Gastrocnemius medialis (tissue), 4 donors: Measurements from ENCODE around the gene GOSR2.

ENCODE experiments used
- CTCF ChIP-seq, 5 experiments: fragments of 450-650 bp in 3 of 5; fragments of 200-600 bp in 2 of 5; sonication (generic) in 2 of 5; IDR thresholded peaks in 4 of 5; conservative IDR thresholded peaks in 1 of 5; 1 replicate in 4 of 5; 2 replicates in 1 of 5; pipeline ENCODE4 v1.5.1; 2016 to 2019; ENCODE audit warnings: antibody characterized with exemption in 5 of 5, mild to moderate bottlenecking in 3 of 5, moderate library complexity in 3 of 5
- POLR2A ChIP-seq, 2 donors: fragments of 450-650 bp; IDR thresholded peaks; one replicate each; pipeline ENCODE4 v1.6.1; 2017; ENCODE audit warnings: antibody characterized with exemption in 2 of 2, mild to moderate bottlenecking in 2 of 2, moderate library complexity in 2 of 2

- no peak for TF ChIP-seq CTCF (IDR thresholded peaks at IDR 0.05 in 4 of 5, conservative IDR thresholded peaks at IDR 0.05 in 1 of 5)
- no peak for TF ChIP-seq POLR2A (IDR thresholded peaks at IDR 0.05)
Measured at GRCh38 chr17:46952115-46952514, 29.2 kb downstream of the GOSR2 start.
